ENCODE measurements around the gene BRIP1.
"Not testable (repeated sequence)": the region's sequence is repeated elsewhere in the genome, so short reads cannot be mapped to it uniquely, and the experiment has no call there.

The BRIP1 gene

GRCh38 chr17:61678339-61678738 is 185.0 kb downstream of the BRIP1 start:
- TF ChIP-seq, protein P1, sequence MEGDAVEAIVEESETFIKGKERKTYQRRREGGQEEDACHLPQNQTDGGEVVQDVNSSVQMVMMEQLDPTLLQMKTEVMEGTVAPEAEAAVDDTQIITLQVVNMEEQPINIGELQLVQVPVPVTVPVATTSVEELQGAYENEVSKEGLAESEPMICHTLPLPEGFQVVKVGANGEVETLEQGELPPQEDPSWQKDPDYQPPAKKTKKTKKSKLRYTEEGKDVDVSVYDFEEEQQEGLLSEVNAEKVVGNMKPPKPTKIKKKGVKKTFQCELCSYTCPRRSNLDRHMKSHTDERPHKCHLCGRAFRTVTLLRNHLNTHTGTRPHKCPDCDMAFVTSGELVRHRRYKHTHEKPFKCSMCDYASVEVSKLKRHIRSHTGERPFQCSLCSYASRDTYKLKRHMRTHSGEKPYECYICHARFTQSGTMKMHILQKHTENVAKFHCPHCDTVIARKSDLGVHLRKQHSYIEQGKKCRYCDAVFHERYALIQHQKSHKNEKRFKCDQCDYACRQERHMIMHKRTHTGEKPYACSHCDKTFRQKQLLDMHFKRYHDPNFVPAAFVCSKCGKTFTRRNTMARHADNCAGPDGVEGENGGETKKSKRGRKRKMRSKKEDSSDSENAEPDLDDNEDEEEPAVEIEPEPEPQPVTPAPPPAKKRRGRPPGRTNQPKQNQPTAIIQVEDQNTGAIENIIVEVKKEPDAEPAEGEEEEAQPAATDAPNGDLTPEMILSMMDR (conservative IDR thresholded peaks at IDR 0.05; ENCODE audit: low read depth, low read length) = no peak
- Histone ChIP-seq H3K27ac (no peak overlapping the region), H3K9ac (no peak overlapping the region), H3K4me1 (ENCODE audit: low read depth, poor library complexity, severe bottlenecking) (no peaks in the 10 kb centered on the region), H3K4me3 (IDR thresholded peaks at IDR 0.05; ENCODE audit: insufficient read depth, low read depth, low read length) (no peak overlapping the region), H3K4me2 (no peak overlapping the region), H3K27me3 (ENCODE audit: insufficient read depth, low read depth) (no peaks in the 10 kb centered on the region), H4K20me1 (ENCODE audit: insufficient read depth) (no peaks in the 10 kb centered on the region), H2AFZ (ENCODE audit: low read depth) (no peak overlapping the region), H3K79me2 (ENCODE audit: insufficient read depth, low read depth) (no peaks in the 10 kb centered on the region), H3K36me3 (ENCODE audit: insufficient read depth) (no peaks in the 10 kb centered on the region)

- H3K36me3 ChIP-seq (ENCODE audit: insufficient read depth); H3K9ac ChIP-seq; H3K4me1 ChIP-seq (ENCODE audit: low read depth, poor library complexity, severe bottlenecking); H3K27ac ChIP-seq; H3K4me3 ChIP-seq (IDR thresholded peaks at IDR 0.05; ENCODE audit: insufficient read depth, low read depth, low read length); H3K27me3 ChIP-seq (ENCODE audit: insufficient read depth, low read depth); H4K20me1 ChIP-seq (ENCODE audit: insufficient read depth); H3K4me2 ChIP-seq; H3K79me2 ChIP-seq (ENCODE audit: insufficient read depth, low read depth); H2AFZ ChIP-seq (ENCODE audit: low read depth): not testable (repeated sequence)
Observed at GRCh38 chr17:61677150-61677811, 186.0 kb downstream of the BRIP1 start.

GRCh38 chr17:61676522-61676921 is 186.8 kb downstream of the BRIP1 start:
- H3K9ac ChIP-seq; H3K4me1 ChIP-seq (ENCODE audit: low read depth, poor library complexity, severe bottlenecking); H4K20me1 ChIP-seq (ENCODE audit: insufficient read depth); H3K4me3 ChIP-seq (IDR thresholded peaks at IDR 0.05; ENCODE audit: insufficient read depth, low read depth, low read length); H3K36me3 ChIP-seq (ENCODE audit: insufficient read depth); H3K27ac ChIP-seq; H3K4me2 ChIP-seq; H3K79me2 ChIP-seq (ENCODE audit: insufficient read depth, low read depth); H3K27me3 ChIP-seq (ENCODE audit: insufficient read depth, low read depth); H2AFZ ChIP-seq (ENCODE audit: low read depth): not testable (repeated sequence)

GRCh38 chr17:61674609-61675008 is 188.7 kb downstream of the BRIP1 start:
- H3K79me2 ChIP-seq (ENCODE audit: insufficient read depth, low read depth); H3K4me3 ChIP-seq (IDR thresholded peaks at IDR 0.05; ENCODE audit: insufficient read depth, low read depth, low read length); H3K27ac ChIP-seq; H3K4me1 ChIP-seq (ENCODE audit: low read depth, poor library complexity, severe bottlenecking); H3K4me2 ChIP-seq; H2AFZ ChIP-seq (ENCODE audit: low read depth); H3K9ac ChIP-seq; H4K20me1 ChIP-seq (ENCODE audit: insufficient read depth); H3K36me3 ChIP-seq (ENCODE audit: insufficient read depth); H3K27me3 ChIP-seq (ENCODE audit: insufficient read depth, low read depth): not testable (repeated sequence)

DNA sequence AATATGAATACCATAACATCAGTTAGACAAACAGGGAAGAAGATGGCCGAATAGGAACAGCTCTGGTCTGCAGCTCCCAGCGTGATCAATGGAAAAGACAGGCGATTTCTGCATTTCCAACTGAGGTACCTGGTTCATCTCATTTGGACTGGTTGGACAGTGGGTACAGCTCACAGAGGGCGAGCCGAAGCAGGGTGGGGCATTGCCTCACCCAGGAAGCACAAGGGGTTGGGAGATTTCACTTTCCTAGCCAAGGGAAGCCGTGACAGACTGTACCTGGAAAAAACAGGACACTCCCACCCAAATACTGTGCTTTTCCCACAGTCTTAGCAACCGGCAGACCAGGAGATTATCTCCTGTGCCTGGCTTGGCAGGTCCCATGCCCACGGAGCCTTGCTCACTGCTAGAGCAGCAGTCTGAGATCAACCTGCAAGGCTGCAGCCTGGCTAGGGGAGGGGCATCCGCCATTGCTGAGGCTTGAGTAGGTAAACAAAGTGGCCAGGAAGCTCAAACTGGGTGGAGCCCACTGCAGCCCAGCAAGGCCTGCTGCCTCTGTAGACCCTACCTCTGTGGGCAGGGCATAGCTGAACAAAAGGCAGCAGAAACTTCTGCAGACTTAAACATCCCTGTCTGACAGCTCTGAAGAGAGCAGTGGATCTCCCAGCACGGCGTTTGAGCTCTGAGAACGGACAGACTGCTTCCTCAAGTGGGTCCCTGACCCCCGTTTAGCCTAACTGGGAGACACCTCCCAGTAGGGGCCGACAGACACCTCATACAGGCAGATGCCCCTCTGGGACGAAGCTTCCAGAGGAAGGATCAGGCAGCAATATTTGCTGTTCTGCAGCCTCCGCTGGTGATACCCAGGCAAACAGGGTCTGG is 190.1 kb downstream of the BRIP1 start:
- not testable (repeated sequence) for H3K27me3 ChIP-seq (ENCODE audit: insufficient read depth, low read depth); H3K9ac ChIP-seq; H3K36me3 ChIP-seq (ENCODE audit: insufficient read depth); H2AFZ ChIP-seq (ENCODE audit: low read depth); H4K20me1 ChIP-seq (ENCODE audit: insufficient read depth); H3K4me3 ChIP-seq (IDR thresholded peaks at IDR 0.05; ENCODE audit: insufficient read depth, low read depth, low read length); H3K4me2 ChIP-seq; H3K4me1 ChIP-seq (ENCODE audit: low read depth, poor library complexity, severe bottlenecking); H3K79me2 ChIP-seq (ENCODE audit: insufficient read depth, low read depth); H3K27ac ChIP-seq

DNA sequence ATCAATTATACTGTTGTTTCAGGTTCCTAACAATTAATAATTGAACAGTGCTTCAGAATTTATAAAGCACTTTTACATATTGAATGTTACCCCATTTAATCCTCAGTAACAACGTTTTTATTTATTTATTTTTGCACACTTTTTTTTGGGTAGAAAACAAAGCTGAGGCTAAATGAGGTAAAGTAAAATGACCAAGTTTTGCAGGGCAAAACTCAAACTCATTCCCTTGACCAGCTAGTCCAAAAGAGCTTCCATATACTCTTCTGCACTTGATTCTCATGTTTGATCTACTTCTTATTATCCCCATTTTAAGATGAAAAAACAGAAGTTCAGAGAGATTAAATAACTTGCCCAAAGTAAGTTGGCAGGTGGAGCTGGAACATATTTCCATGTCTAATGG is 191.2 kb downstream of the BRIP1 start:
- TF ChIP-seq, protein P1 (conservative IDR thresholded peaks at IDR 0.05; ENCODE audit: low read depth, low read length) = no peak
- H3K36me3 ChIP-seq (ENCODE audit: insufficient read depth) = no peaks in the 10 kb centered on the region
- H3K27ac ChIP-seq = no peak overlapping the region
- H3K9ac ChIP-seq = no peak overlapping the region
- H3K4me1 ChIP-seq (ENCODE audit: low read depth, poor library complexity, severe bottlenecking) = no peaks in the 10 kb centered on the region
- no peak overlapping the region for H3K4me2 ChIP-seq
- H3K79me2 ChIP-seq (ENCODE audit: insufficient read depth, low read depth) = no peaks in the 10 kb centered on the region
- no peak overlapping the region for H3K4me3 ChIP-seq (IDR thresholded peaks at IDR 0.05; ENCODE audit: insufficient read depth, low read depth, low read length)
- no peaks in the 10 kb centered on the region for H4K20me1 ChIP-seq (ENCODE audit: insufficient read depth)
- no peak overlapping the region for H2AFZ ChIP-seq (ENCODE audit: low read depth)
- H3K27me3 ChIP-seq (ENCODE audit: insufficient read depth, low read depth) = no peaks in the 10 kb centered on the region

Measured in KMS-11 (cell line).